ENCODE data around the gene SPSB1. TPM values are rescaled to one million over a fixed set of nuclear protein-coding genes. Genes with fewer than 3 reads are reported as not detected.

SPSB1 gene
- total and polyA plus RNA-seq, 10 of the 15 experiments (the other 5 are each of a cell fraction or from before 2014, with no cell fraction given), result 0.02 to 2.0 (median 0.90) TPM; not detected in 1

DNA sequence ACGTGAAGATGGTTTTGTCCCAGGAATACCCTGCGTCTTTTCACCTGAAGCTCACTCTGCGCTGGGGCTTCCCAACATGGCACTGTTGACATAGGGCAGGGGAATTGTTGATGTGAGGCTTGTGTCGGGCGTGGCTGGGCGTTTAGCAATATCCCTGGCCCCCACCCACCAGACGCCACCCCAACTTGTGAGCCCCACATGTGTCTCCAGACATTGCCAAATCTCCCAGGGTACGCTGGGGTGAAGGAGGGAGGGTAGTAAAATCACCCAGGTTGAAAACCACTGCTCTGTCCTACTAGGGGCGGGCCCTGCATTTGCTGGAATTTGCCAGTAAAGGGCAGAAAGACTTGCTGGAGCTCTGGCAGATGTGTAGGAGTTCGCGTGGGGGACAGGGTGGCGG, 36.0 kb downstream of the SPSB1 start (continued):
- TF ChIP-seq ZNF592 (IDR thresholded peaks at IDR 0.05), result no peak
- no peak for TF ChIP-seq NFYA (IDR thresholded peaks at IDR 0.05; ENCODE audit: borderline replicate concordance, low read depth, low read length)

DNA sequence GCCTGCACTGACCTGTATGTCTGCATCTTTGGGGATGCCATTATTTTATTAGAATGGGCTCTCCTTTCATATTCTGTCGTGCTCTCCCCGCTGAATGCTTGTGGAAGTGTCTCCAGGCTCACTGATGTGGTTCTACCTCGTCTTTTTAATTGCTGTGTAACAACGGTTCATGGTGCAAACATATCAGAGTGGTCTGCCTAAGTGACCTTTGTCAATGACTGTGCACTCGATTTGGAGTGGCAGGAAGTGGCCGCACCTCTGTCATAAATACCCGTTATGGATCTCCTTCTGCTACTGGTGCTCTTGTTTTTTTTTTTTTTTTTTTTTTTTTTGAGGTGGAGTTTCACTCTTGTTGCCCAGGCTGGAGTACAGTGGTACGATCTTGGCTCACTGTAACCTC, 38.3 kb downstream of the SPSB1 start:
- in situ Hi-C loops (cut with MboI) (no loop called here), intact Hi-C loops (cut with micrococcal nuclease; ENCODE audit: unreplicated experiment) (no loop called here)
- 0 out of 2 replicates have a peak, but pooled peaks cover 3% of the 10 kb centered on the region for H3K4me1 ChIP-seq (ENCODE audit: control insufficient read depth, insufficient read depth, low read length)
- H2AFZ ChIP-seq (ENCODE audit: control insufficient read depth, low read depth, low read length), result no peak overlapping the region
- H3K79me2 ChIP-seq (ENCODE audit: control insufficient read depth, insufficient read depth, low read length), result no peaks in the 10 kb centered on the region
- no peak overlapping the region for H3K4me2 ChIP-seq (ENCODE audit: control insufficient read depth, insufficient read depth)
- no peaks in the 10 kb centered on the region for H3K9me3 ChIP-seq (replicated peaks; ENCODE audit: control insufficient read depth, insufficient read depth, low read length)
- no TSS peak for BruUV-seq (replicated peaks)
- no peak overlapping the region for H3K4me3 ChIP-seq
- no peaks in the 10 kb centered on the region for H3K36me3 ChIP-seq (ENCODE audit: control insufficient read depth in 2 of 2, insufficient read depth in 2 of 2, low read length in 1 of 2)
- H3K27ac ChIP-seq (ENCODE audit: control insufficient read depth, insufficient read depth), result no peak overlapping the region
- H3K27me3 ChIP-seq (replicated peaks in 1 of 2; ENCODE audit: control insufficient read depth in 2 of 2, insufficient read depth in 2 of 2, low read length in 1 of 2), result no peaks in the 10 kb centered on the region; a peak in 1 of 4 replicates
- ChIA-PET RAD21 (ENCODE audit: unreplicated experiment) (no interaction called here), SMC1A (ENCODE audit: uncharacterized antibody, unreplicated experiment) (no interaction called here), POLR2A (no interaction called here), CTCF (no interaction called here)
- ATAC-seq (no peak), DNase-seq (ENCODE audit: low read depth, low spot score) (no peak), FAIRE-seq (no peak)
- H4K20me1 ChIP-seq (ENCODE audit: control insufficient read depth, insufficient read depth), result no peaks in the 10 kb centered on the region
- no peak overlapping the region for H3K9ac ChIP-seq (ENCODE audit: control insufficient read depth, insufficient read depth, low read length)
- 64% methylated on average over 7 of the region's 8 CpGs for WGBS (ENCODE audit: insufficient coverage, insufficient replicate concordance, low lambda C conversion rate, missing lambda C conversion rate)
- TF ChIP-seq POLR2AphosphoS2 (IDR thresholded peaks at IDR 0.05; ENCODE audit: low read depth, low read length) (no peak), SP1 (IDR thresholded peaks at IDR 0.05; ENCODE audit: low read depth, low read length) (no peak), SRF (IDR thresholded peaks at IDR 0.05; ENCODE audit: low read depth in 2 of 2, low read length in 2 of 2) (no peak), BMI1 (IDR thresholded peaks at IDR 0.05; ENCODE audit: borderline replicate concordance) (no peak), NFIC (IDR thresholded peaks at IDR 0.05; ENCODE audit: low read depth, low read length) (no peak), NR2C2 (IDR thresholded peaks at IDR 0.05; ENCODE audit: borderline replicate concordance, control insufficient read depth, insufficient read length, low read depth) (no peak), CTCF (IDR thresholded peaks at IDR 0.05 in 2 of 3, conservative IDR thresholded peaks at IDR 0.05 in 1 of 3; ENCODE audit: control insufficient read depth in 2 of 3, extremely low read depth in 1 of 3, insufficient read depth in 1 of 3, low read depth in 3 of 3, low read length in 3 of 3) (no peak), SREBF1 (IDR thresholded peaks at IDR 0.05; ENCODE audit: low read length) (no peak), CREB1 (IDR thresholded peaks at IDR 0.05; ENCODE audit: low read depth) (no peak), GATAD2B (conservative IDR thresholded peaks at IDR 0.05; ENCODE audit: low read depth) (no peak)
- TF ChIP-seq, protein P1, sequence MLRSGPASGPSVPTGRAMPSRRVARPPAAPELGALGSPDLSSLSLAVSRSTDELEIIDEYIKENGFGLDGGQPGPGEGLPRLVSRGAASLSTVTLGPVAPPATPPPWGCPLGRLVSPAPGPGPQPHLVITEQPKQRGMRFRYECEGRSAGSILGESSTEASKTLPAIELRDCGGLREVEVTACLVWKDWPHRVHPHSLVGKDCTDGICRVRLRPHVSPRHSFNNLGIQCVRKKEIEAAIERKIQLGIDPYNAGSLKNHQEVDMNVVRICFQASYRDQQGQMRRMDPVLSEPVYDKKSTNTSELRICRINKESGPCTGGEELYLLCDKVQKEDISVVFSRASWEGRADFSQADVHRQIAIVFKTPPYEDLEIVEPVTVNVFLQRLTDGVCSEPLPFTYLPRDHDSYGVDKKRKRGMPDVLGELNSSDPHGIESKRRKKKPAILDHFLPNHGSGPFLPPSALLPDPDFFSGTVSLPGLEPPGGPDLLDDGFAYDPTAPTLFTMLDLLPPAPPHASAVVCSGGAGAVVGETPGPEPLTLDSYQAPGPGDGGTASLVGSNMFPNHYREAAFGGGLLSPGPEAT (IDR thresholded peaks at IDR 0.05; ENCODE audit: low read depth), result no peak

Measured in GM12878 (cell line).